Left lung (tissue), 10 donors: ENCODE data around the gene ERAL1. TPM values are rescaled to one million over a fixed set of nuclear protein-coding genes. Genes with fewer than 3 reads are reported as not detected.

Experiments used
- ATAC-seq: fragments of 200-7000 bp; cut with Tn5 transposase; one replicate; pipeline ENCODE4 v1.9.1; 2020; ENCODE audit warnings: moderate library complexity
- DNase-seq, 4 donors: peaks; one replicate each; pipeline ENCODE4 v3.0.0-alpha.2; 2013 to 2020
- H3K27ac ChIP-seq, 2 donors: fragments of 200-600 bp; sonication (generic) in 1 of 2; one replicate each; pipeline versions ENCODE4 v1.5.0 to v1.8.0; 2020 to 2021
- H3K27me3 ChIP-seq, 2 donors: fragments of 200-600 bp; sonication (generic) in 1 of 2; one replicate each; pipeline versions ENCODE4 v1.5.0 to v1.8.0; 2020 to 2021
- H3K36me3 ChIP-seq, 2 donors: fragments of 200-600 bp; sonication (generic) in 1 of 2; one replicate each; pipeline versions ENCODE4 v1.5.0 to v1.8.0; 2020 to 2021
- H3K4me1 ChIP-seq, 2 donors: fragments of 200-600 bp; one replicate each; pipeline ENCODE4 v1.8.0; 2021
- H3K4me3 ChIP-seq, 2 donors: fragments of 200-600 bp; sonication (generic) in 1 of 2; one replicate each; pipeline versions ENCODE4 v1.5.0 to v1.8.0; 2020 to 2021; ENCODE audit warnings: mild to moderate bottlenecking in 1 of 2
- H3K9me3 ChIP-seq, 2 donors: fragments of 200-600 bp; sonication (generic) in 1 of 2; one replicate each; pipeline versions ENCODE4 v1.5.0 to v1.8.0; 2020 to 2021
- CTCF ChIP-seq, 2 donors: fragments of 200-600 bp; sonication (generic) in 1 of 2; IDR thresholded peaks; one replicate each; pipeline versions ENCODE4 v1.5.0 to v1.8.0; 2021; ENCODE audit warnings: antibody characterized with exemption in 2 of 2
- intact Hi-C, 2 donors: fragments of 100-400 bp; cut with DNase I; formaldehyde crosslinking; loops; one replicate each; pipeline versions ENCODE4 v1.11.2 to v1.14.2; 2022
- polyA plus RNA-seq, 6 donors: library from polyadenylated mRNA; unstranded; fragments of 120-200 nt; gene quantifications; one replicate each; pipeline ENCODE4 v1.2.1, GENCODE V29; 2013; ENCODE audit not compliant: insufficient read length in 6 of 6
- total RNA-seq, 2 donors: library from RNA; stranded (reverse); fragmentation: NEBNext Ultra II Directional; extraction: Animal tissue kit (Norgen Biotek cat#: 25700); gene quantifications; one replicate each; pipeline ENCODE4 v1.2.1, GENCODE V29; 2021
- donor health status: DM: no; HTN: yes; CAD: no.
- donor health status: DM: no; HTN: no; CAD: no.

The ERAL1 gene
- total and polyA plus RNA-seq, 8 donors, result 30.0 to 70.1 (median 64.4) TPM

- Histone ChIP-seq H3K36me3 (peaks cover 0 to 94% of the 10 kb centered on the region in 2 donors), H3K9me3 (no peaks in the 10 kb centered on the region), H3K27me3 (no peaks in the 10 kb centered on the region), H3K27ac (no peak overlapping the region), H3K4me3 (no peak overlapping the region), H3K4me1 (no peaks in the 10 kb centered on the region)
- no peak for TF ChIP-seq CTCF (IDR thresholded peaks at IDR 0.05)
- intact Hi-C loops, result loop anchor here in 1 of 2 donors (5.0 kb wide), 1 partner anchor 35 kb away; no protein-coding TSS in a partner anchor
- ATAC-seq (no peak), DNase-seq (no peak)
Measured at GRCh38 chr17:28882154-28882895, 27.5 kb downstream of the ERAL1 start.

GRCh38 chr17:28883967-28884702 is 29.3 kb downstream of the ERAL1 start:
- Histone ChIP-seq H3K27me3 (no peaks in the 10 kb centered on the region), H3K9me3 (no peaks in the 10 kb centered on the region), H3K4me1 (peaks cover 0 to 5% of the 10 kb centered on the region in 2 donors), H3K36me3 (peaks cover 0 to 96% of the 10 kb centered on the region in 2 donors), H3K27ac (peak overlapping the region in 1 of 2 donors; percentile 8), H3K4me3 (no peak overlapping the region)
- TF ChIP-seq CTCF (IDR thresholded peaks at IDR 0.05), result no peak
- ATAC-seq (no peak), DNase-seq (no peak)
- intact Hi-C loops, result loop anchor here in 1 of 2 donors (5.0 kb wide), 1 partner anchor 37 kb away; no protein-coding TSS in a partner anchor

GRCh38 chr17:28885363-28885762 is 30.5 kb downstream of the ERAL1 start:
- no peak overlapping the region for H3K27ac ChIP-seq
- H3K4me1 ChIP-seq, result peaks cover 0 to 11% of the 10 kb centered on the region in 2 donors
- peaks cover 0 to 88% of the 10 kb centered on the region in 2 donors for H3K36me3 ChIP-seq
- no peaks in the 10 kb centered on the region for H3K9me3 ChIP-seq
- no peak for TF ChIP-seq CTCF (IDR thresholded peaks at IDR 0.05)
- intact Hi-C loops, result no loop called here
- H3K27me3 ChIP-seq, result no peaks in the 10 kb centered on the region
- ATAC-seq (no peak), DNase-seq (no peak)
- no peak overlapping the region for H3K4me3 ChIP-seq

- Histone ChIP-seq H3K9me3 (no peaks in the 10 kb centered on the region), H3K4me1 (peaks cover 0 to 15% of the 10 kb centered on the region in 2 donors), H3K36me3 (peaks cover 0 to 82% of the 10 kb centered on the region in 2 donors), H3K27me3 (no peaks in the 10 kb centered on the region), H3K4me3 (no peak overlapping the region), H3K27ac (no peak overlapping the region)
- ATAC-seq, result no peak
- intact Hi-C loops, result no loop called here
- DNase-seq, result no peak
- no peak for TF ChIP-seq CTCF (IDR thresholded peaks at IDR 0.05)
Measured at GRCh38 chr17:28885951-28886350, 31.1 kb downstream of the ERAL1 start.

- no peak for TF ChIP-seq CTCF (IDR thresholded peaks at IDR 0.05)
- Histone ChIP-seq H3K4me3 (no peak overlapping the region), H3K9me3 (no peaks in the 10 kb centered on the region), H3K36me3 (peaks cover 0 to 65% of the 10 kb centered on the region in 2 donors), H3K27ac (no peak overlapping the region), H3K4me1 (peaks cover 0 to 35% of the 10 kb centered on the region in 2 donors), H3K27me3 (no peaks in the 10 kb centered on the region)
- intact Hi-C loops, result no loop called here
- ATAC-seq (no peak), DNase-seq (no peak)
Measured at GRCh38 chr17:28887871-28888471, 33.2 kb downstream of the ERAL1 start.
